Ectodermal cell (in vitro differentiated cells): ENCODE measurements around the gene COMMD1.
A peak's percentile ranks its signal among the peaks of the same experiment; 100 is the strongest.

Experiments used
- H3K27ac ChIP-seq: 2 replicates; pipeline ENCODE4 v1.7.0; 2013; ENCODE audit warnings: mild to moderate bottlenecking, low read depth, low read length; ENCODE audit not compliant: insufficient read depth, poor library complexity, severe bottlenecking
- H3K27me3 ChIP-seq: 2 replicates; pipeline ENCODE4 v1.7.0; 2013; ENCODE audit warnings: mild to moderate bottlenecking, low read length; ENCODE audit not compliant: insufficient read depth, control insufficient read depth, poor library complexity, severe bottlenecking
- H3K36me3 ChIP-seq: one replicate; pipeline ENCODE4 v1.7.0; 2013; ENCODE audit warnings: low read length; ENCODE audit not compliant: control insufficient read depth, insufficient read depth
- H3K4me1 ChIP-seq: one replicate; pipeline ENCODE4 v1.7.0; 2013; ENCODE audit warnings: low read length; ENCODE audit not compliant: control insufficient read depth, insufficient read depth
- H3K4me3 ChIP-seq: 2 replicates; pipeline ENCODE4 v1.7.0; 2013; ENCODE audit warnings: low read depth, low read length, control low read depth; ENCODE audit not compliant: insufficient read depth
- H3K9me3 ChIP-seq: 2 replicates; pipeline ENCODE4 v1.7.0; 2013; ENCODE audit warnings: mild to moderate bottlenecking, low read length, moderate library complexity; ENCODE audit not compliant: control insufficient read depth
- WGBS, 2 experiments: methylation state at CpG; one replicate each; pipeline ENCODE4 v1.1.7; 2013; ENCODE audit warnings: missing lambda C conversion rate in 2 of 2; 5-methylcytosine and 5-hydroxymethylcytosine counted together

COMMD1 gene

GRCh38 chr2:61962095-61962984, 56.9 kb downstream of the COMMD1 start:
- WGBS, 2 experiments = 80 to 84% methylated on average over 5 of the region's 5 CpGs
- no peak overlapping the region for H3K4me3 ChIP-seq
- peak overlapping the region; percentile 23 for H3K27ac ChIP-seq
- no peaks in the 10 kb centered on the region for H3K36me3 ChIP-seq
- no peaks in the 10 kb centered on the region for H3K9me3 ChIP-seq
- H3K27me3 ChIP-seq = no peaks in the 10 kb centered on the region
- H3K4me1 ChIP-seq = no peaks in the 10 kb centered on the region

GRCh38 chr2:61966087-61966727, 60.7 kb downstream of the COMMD1 start:
- H3K36me3 ChIP-seq = no peaks in the 10 kb centered on the region
- no peaks in the 10 kb centered on the region for H3K9me3 ChIP-seq
- 83 to 94% methylated on average over 1 of the region's 2 CpGs for WGBS, 2 experiments
- no peak overlapping the region for H3K4me3 ChIP-seq
- no peaks in the 10 kb centered on the region for H3K4me1 ChIP-seq
- no peak overlapping the region for H3K27ac ChIP-seq
- H3K27me3 ChIP-seq = no peaks in the 10 kb centered on the region

DNA sequence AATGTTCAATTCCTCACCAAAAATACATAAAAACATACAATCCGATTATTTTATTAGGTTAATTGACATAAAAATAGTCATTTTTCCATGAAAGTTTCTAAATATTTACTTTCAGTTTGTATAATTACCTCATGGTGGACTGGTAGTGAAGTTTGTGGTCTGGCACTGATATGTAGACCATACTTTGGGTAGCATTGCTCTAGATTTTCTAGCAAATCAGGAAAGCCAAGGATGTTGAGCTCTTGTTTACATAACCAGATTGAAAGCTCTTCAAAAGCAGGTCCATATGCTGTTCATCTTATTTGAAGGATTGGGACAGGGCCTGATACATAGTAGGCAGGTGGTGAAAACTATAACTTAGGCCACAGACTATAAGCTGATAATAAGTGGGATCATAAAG, 61.8 kb downstream of the COMMD1 start:
- no peaks in the 10 kb centered on the region for H3K27me3 ChIP-seq

DNA sequence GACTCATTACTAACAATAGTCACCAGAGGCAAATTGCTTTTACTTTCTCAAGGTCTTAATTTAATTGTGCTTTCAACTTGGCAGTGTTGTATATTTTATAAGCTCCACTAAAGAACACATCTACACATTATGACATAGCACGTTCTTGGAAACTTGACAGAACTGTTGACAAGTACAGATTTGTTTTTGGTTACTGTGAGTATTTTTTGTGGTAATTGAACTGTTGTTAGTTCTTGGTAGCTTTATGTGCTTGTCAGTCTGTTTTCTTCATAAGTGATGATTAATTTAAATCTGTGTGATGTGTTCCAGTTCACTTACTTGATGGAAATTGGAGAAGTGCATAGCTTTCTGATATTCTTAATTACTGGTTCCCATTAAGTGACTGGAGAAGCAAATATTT, 63.9 kb downstream of the COMMD1 start:
- WGBS, 2 experiments = 91 to 93% methylated on average over 1 of the region's 1 CpG
- no peak overlapping the region for H3K4me3 ChIP-seq
- no peaks in the 10 kb centered on the region for H3K27me3 ChIP-seq
- H3K36me3 ChIP-seq = no peaks in the 10 kb centered on the region
- H3K27ac ChIP-seq = no peak overlapping the region
- H3K4me1 ChIP-seq = no peaks in the 10 kb centered on the region
- no peaks in the 10 kb centered on the region for H3K9me3 ChIP-seq

More for the DNA sequence above, 61.8 kb downstream of the COMMD1 start:
- Histone ChIP-seq H3K36me3 (no peaks in the 10 kb centered on the region), H3K27ac (no peak overlapping the region), H3K9me3 (no peaks in the 10 kb centered on the region), H3K4me3 (no peak overlapping the region), H3K4me1 (no peaks in the 10 kb centered on the region)
- WGBS, 2 experiments = 100% methylated on average over 1 of the region's 1 CpG; no CpG with 5 or more reads in 1 of the 2 experiments

- Histone ChIP-seq H3K36me3 (no peaks in the 10 kb centered on the region), H3K9me3 (no peaks in the 10 kb centered on the region), H3K27me3 (no peaks in the 10 kb centered on the region), H3K27ac (no peak overlapping the region), H3K4me1 (no peaks in the 10 kb centered on the region), H3K4me3 (no peak overlapping the region)
- 68 to 70% methylated on average over 14 of the region's 14 CpGs for WGBS, 2 experiments
Measured at GRCh38 chr2:61970807-61971556, 65.5 kb downstream of the COMMD1 start.

DNA sequence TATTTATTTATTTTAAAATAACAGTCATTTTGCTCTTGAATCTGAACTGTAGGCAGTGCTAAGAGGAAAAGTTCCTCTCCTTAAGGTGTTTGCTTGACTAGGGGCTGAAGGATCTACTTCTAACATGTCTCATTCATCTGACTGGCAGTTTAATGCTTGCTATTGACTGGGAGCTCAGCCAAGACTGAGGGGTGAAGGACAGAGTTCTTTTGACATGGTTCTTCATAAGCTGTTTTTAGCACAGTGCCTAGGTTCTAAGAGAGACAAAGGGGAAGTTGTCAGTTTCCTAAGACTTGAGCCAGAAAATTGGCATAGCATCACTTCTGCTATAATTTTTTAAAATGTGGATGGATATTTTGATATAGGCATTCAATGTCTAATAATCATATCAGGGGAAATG, 73.0 kb downstream of the COMMD1 start:
- no peaks in the 10 kb centered on the region for H3K27me3 ChIP-seq
- no peaks in the 10 kb centered on the region for H3K9me3 ChIP-seq
- H3K36me3 ChIP-seq = no peaks in the 10 kb centered on the region
- no peak overlapping the region for H3K4me3 ChIP-seq
- H3K4me1 ChIP-seq = no peaks in the 10 kb centered on the region
- no peak overlapping the region for H3K27ac ChIP-seq

DNA sequence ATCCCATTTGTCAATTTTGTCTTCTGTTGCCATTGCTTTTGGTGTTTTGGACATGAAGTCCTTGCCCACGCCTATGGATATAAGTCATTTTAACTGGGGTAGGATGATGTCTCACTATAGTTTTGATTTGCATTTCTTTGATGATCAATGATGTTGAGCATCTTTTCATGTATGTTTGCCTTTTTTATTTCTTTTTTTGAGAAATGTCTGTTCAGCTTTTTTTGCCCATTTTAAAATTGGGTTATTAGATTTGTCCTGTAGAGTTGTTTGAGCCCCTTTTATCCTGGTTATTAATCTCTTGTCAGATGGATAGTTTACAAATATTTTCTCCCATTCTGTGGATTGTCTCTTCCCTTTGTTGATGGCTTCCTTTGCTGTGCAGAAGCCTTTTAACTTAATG, 75.3 kb downstream of the COMMD1 start:
- H3K9me3 ChIP-seq = no peaks in the 10 kb centered on the region
- no peak overlapping the region for H3K4me3 ChIP-seq
- no peaks in the 10 kb centered on the region for H3K4me1 ChIP-seq
- H3K36me3 ChIP-seq = no peaks in the 10 kb centered on the region
- H3K27me3 ChIP-seq = no peaks in the 10 kb centered on the region
- H3K27ac ChIP-seq = no peak overlapping the region
- 92 to 94% methylated on average over 1 of the region's 1 CpG for WGBS, 2 experiments

- Histone ChIP-seq H3K9me3 (no peaks in the 10 kb centered on the region), H3K4me3 (no peak overlapping the region), H3K4me1 (no peaks in the 10 kb centered on the region), H3K27ac (no peak overlapping the region), H3K36me3 (no peaks in the 10 kb centered on the region), H3K27me3 (no peaks in the 10 kb centered on the region)
- WGBS, 2 experiments = 88% methylated on average over 1 of the region's 1 CpG; no CpG with 5 or more reads in 1 of the 2 experiments
Measured at GRCh38 chr2:61984682-61985081, 79.2 kb downstream of the COMMD1 start.

DNA sequence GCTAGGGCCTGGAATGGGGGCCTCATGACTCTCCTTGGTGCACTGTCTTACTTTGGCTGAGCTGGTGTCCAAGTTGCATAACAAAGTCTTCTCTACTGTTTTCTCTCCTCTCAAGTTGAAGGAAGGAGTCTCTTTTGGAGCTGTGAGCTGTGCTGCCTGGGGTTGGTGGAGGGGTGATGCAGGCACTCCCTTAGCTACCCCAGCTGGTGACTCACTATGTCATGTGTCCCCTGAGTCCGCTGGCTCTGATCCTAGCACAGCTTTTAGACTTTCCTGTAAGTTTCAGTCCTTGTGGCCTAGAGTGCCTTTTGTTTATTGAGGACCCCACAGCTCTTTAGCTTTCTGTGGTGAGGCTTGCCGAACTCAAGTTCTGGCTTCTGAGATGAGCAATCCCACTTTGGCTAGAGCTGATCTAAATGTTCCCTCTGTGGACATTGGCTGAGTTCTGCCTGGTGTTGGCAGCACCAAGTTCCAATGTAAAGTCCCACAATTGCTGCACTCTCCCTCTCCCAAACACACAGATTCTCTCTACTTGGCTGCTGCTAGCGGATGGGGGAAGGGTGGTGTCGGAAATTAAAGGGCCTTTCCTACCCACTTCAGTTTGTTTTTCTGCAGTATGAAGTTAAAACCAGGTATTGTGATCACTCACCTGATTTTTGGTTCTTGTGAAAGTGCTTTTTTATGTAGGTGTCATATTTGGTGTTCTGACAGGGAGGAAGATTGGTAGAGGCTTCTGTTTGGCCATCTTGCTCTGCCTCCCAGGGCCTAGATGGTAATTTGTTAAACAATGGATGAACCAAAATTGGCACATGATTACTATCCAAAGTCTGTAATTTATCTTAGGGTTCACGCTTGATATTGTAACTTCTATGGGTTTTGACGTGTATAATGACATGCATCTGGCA, 83.2 kb downstream of the COMMD1 start:
- WGBS, 2 experiments = 90 to 97% methylated on average over 4 to 6 of the region's 6 CpGs
- Histone ChIP-seq H3K9me3 (no peaks in the 10 kb centered on the region), H3K27me3 (no peaks in the 10 kb centered on the region), H3K27ac (no peak overlapping the region), H3K36me3 (no peaks in the 10 kb centered on the region), H3K4me1 (no peaks in the 10 kb centered on the region), H3K4me3 (no peak overlapping the region)
